GM18858 (cell line): ENCODE results near the gene DOCK3.

Experiments used
- ATAC-seq: cut with Tn5 transposase; IDR thresholded peaks from one replicate; pipeline ENCODE4 v1.9.1; 2021; ENCODE audit not compliant: unreplicated experiment

Gene DOCK3, protein sequence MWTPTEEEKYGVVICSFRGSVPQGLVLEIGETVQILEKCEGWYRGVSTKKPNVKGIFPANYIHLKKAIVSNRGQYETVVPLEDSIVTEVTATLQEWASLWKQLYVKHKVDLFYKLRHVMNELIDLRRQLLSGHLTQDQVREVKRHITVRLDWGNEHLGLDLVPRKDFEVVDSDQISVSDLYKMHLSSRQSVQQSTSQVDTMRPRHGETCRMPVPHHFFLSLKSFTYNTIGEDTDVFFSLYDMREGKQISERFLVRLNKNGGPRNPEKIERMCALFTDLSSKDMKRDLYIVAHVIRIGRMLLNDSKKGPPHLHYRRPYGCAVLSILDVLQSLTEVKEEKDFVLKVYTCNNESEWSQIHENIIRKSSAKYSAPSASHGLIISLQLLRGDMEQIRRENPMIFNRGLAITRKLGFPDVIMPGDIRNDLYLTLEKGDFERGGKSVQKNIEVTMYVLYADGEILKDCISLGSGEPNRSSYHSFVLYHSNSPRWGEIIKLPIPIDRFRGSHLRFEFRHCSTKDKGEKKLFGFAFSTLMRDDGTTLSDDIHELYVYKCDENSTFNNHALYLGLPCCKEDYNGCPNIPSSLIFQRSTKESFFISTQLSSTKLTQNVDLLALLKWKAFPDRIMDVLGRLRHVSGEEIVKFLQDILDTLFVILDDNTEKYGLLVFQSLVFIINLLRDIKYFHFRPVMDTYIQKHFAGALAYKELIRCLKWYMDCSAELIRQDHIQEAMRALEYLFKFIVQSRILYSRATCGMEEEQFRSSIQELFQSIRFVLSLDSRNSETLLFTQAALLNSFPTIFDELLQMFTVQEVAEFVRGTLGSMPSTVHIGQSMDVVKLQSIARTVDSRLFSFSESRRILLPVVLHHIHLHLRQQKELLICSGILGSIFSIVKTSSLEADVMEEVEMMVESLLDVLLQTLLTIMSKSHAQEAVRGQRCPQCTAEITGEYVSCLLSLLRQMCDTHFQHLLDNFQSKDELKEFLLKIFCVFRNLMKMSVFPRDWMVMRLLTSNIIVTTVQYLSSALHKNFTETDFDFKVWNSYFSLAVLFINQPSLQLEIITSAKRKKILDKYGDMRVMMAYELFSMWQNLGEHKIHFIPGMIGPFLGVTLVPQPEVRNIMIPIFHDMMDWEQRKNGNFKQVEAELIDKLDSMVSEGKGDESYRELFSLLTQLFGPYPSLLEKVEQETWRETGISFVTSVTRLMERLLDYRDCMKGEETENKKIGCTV (N-terminal part only)

DNA sequence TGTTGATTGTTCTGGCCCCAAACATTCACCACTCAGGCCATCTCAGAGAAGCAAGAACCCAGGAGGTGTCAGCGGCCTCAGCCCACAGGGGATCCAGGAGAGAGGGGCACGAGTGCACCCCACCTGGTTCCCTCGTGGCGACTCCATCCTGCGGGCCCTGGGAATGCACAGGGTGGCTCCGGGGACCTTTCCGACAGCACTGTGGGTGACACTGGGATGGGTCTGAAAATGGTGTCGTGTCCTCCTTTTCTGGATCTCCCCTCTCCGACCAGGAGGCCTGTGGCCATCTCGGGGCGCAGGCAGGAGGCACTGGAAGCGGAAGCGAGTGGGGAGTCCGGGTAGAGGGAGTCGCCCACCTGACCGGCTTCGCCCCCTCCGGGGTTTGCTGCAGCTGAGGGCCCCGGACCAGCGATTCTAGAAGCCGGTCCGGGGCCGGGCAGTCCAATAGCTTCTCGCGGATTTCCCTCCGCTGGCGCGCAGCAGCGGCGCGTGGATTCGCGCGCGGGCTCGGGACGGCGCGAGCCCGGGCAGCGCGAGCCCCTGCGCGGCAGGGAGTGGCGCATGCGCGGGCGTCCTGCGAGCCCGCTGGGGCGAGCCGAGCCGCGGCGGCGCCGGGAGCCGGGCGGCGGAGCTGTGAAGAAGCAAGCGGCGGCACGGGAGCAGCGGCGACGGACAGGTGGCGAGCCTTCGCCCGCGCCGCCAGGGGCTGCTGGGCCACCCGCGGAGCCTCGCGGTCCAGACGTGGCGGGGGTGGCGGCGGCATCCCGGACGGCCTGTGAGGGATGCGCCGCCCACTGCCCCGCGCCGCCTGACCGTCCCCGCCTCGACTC, at the start of gene DOCK3:
TSS of gene DOCK3 (plus strand) at position 579 of the 830 bp plus-strand sequence. CDS start 337 bp downstream, outside the sequence.
- ATAC-seq, result no peak

DNA sequence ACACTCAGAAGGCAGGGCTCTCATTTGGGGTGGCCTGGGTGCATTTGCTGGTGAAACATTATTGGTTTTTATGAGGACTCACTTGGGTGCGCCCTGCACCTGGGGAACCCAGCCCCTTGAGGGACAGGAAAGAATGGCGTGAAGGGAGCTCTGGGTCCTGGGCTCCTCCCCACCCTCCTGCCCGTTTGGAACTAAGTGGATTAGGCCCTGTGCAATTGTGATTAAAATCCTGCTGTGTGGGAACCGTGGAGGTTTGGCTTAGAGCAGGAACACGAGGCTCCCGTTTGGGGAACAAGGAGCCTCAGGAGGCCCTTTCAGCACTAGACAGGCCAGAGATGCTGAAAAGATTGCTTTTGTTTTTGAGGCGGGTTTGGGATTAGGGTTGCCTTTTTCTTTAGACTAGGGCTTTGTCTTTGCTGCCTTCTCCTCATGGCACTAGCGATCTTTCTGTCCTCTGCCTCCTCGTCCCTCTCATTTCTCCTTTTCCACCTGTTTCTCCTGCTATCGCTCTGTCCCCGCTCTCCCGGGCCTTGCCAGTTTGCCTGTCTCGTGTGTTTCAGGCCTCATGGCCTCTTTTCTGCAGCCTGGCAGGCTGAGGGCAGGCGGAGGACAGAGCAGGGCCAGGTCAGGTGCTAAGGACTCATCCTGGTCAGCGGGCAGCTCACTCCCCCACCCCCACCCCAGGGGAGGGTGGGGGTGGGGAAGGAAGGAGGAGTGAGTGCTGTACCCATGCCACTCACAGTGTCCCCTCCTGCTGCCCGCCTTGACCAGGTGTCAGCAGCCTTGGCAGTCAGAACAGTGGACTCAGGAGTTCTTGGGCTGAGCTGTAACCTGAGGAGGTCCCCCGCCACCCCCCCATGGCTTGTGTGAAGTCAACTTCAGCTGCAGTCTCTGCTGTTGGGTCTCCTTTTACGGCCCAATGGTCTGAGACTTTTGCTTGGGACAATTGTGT, 49.2 kb upstream of the DOCK3 start:
- ATAC-seq, result no peak

DNA sequence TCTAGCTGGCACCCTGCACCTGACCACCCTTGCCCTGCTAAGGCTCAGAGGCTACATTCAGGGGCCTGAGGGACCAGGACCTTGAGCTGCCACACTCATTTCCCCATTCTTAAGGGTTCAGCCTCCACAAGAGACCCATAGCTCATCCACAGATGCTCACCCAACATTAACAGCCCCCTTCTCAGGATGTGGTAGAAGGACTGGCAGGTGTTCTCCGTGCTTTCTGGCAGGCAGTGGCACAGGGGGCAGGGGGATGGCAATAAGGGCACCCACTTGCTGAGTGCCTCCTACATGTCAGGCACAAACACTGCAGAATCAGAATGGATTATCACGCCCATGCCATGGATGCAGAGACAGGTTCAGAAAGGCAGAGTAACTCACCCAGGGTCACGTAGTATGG, 48.3 kb upstream of the DOCK3 start:
- ATAC-seq, result no peak

DNA sequence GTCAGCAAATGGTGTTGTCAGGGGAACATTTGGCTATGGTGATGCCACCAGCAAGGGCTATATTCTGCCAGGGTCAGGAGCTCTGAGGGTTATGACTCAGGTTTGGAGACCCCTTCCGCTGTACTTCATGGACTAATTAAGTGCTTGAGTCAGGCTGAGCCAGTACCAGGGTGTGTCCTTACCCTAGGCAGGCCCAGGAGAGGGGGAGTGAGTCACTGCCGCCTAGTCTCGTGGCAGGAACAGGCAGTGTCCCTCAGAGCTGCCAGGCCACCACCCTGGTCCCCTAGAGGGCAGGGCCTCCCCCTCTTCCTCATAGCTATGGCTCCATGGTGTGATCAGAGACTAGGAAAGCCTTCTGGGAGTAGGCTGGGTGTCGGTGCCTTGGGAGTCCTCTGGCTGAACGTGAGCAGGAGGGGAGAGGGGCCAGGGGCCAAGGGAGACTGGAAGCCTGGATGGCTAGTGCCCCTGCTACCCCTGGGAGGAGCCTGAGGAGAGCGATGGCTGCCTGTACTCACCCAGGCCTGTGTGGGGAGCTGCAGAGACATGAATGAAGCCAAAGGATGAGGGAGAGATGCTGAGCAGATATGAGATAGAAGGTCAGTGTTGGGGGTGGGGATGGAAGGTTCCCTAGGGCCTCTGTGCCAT, 47.2 kb upstream of the DOCK3 start:
- no peak for ATAC-seq

DNA sequence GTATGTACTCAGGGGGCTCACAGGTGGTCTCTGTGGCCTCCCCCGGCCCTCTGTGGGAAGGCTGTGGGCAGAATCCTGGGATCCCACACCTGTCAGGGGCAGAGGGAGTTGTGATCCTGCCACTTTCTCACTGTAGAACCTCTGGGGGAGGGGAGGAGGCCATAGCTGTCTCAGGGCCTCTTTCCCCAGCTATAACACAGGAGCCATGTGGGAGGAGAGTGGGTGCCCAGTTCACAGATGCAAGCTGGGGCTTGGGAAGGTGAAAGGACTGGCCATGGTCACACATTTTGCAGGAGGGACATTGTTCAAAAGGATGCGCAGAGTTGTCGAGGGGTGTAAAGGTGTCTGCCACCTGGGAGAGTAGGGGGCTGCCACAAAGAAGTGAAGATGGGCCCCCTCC, 46.1 kb upstream of the DOCK3 start:
- ATAC-seq, result no peak

DNA sequence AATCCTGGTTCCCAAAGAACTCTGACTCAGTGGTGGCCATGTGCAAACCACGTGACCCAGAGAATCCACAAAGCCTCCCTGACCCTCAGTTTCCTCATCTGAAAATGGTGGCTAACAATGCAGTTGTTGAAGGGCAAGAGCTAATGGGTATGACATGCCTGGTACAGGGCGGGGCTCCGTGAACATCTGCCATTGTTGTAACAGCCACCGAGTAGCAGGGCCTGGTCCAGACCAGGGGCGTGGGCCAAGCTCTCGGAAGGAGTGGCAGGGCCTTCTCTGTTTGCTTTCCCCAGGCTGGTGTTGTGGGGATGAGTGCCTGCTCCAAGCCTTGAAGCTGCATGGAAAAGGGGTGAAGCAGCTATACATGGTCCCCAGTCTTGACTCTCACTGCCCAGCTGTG, 44.3 kb upstream of the DOCK3 start:
- no peak for ATAC-seq

DNA sequence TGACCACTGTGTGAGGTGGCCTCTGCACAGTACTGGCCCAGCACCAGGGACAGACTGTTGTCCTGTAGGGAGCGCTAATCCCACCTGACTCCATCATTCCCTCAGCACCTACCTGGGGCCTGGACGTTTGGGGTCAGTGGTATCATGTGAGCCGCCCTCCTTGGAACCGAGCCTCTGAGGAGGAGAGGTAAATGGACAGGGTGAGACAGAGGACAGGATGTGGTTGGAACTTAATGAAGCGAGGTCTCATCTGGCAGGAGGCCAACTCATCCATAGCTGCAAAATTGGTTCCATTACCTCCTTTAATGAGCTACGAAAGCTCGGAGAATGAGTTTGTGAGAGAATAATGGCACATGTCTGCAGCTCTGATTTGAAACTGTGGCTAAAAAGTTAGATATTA, 43.9 kb upstream of the DOCK3 start:
- ATAC-seq, result no peak

DNA sequence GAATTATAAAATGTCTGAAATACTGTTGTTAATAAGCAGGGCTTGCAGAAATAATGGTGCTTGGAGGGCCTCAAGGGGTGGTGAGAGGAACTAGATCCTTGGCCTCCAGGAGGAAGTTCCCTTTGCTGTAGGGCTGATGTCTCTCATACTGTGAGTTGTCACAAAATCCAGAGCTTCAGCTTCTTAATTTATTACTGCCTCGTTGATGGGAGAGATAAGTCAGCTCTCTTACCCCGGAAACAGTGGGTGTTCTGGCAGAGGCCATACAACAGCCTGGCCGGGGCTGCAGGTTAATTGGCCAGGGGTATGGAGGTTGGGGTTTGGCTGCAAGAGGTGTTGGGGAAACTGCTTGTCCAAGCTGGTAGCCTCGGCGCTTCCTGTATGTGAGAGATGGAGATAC, 42.3 kb upstream of the DOCK3 start:
- ATAC-seq, result no peak

DNA sequence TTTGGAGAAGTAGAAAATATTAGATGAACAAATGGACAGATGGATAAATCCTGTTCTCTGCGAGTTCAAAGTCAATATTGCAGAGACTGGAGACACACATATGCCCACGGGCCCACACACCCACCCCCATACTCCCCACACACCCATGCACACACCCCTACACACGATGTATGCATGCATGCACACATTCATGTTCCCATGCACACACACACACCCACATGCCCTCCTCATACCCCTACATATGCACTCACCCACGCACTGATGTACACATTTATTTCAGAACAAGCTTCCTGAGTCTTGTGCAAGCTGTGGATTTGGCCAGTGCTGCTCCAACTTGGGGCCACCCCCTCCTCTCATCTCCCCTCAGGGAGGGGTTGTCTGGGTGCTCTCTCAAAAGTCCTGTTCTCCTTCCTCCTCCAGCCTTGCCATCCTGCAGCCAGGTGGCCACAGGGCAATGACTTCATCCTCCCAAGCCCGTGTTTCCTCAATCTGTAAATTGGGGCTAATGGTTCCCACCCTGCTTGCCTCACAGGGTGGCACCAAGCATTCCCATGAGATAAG, 41.4 kb upstream of the DOCK3 start:
- ATAC-seq, result no peak

DNA sequence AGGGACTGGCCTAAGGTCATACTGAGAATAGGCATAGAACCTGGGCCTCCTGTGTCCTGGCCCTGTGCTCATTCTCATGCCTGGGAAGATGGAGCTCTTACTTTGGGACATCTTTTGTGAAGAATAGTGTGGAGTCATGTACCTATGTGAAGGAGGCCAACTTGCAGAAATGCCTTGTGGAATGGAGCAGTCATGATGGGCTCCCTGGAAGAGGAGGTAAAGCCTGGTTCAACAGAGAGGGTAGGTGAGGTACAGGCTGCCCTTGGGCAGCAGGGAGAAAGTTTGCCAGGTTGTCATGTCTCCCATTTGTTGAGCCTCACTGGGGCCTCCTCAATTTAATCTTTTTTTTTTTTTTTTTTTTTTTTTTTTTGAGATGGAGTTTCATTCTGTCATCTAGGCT, 39.7 kb upstream of the DOCK3 start:
- no peak for ATAC-seq

DNA sequence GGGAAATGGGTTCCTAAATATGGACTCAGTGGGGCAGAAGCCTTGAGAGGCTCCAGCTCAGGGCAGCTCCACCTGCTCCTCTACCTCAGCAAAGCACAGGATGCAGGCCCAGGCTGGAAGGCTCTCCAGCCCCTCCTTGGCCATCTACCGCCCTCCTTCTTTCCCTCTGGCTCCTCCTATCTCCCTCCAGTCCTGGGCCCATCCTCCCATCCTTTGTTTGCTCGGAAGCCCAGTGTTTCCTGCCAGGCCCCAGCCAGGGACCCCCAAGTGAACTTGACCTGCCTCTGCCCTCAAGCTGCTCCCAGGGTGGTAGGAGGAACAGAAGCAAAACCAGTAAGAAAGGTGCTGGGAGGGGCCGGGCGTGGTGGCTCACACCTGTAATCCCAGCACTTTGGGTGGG, 37.7 kb upstream of the DOCK3 start:
- no peak for ATAC-seq

DNA sequence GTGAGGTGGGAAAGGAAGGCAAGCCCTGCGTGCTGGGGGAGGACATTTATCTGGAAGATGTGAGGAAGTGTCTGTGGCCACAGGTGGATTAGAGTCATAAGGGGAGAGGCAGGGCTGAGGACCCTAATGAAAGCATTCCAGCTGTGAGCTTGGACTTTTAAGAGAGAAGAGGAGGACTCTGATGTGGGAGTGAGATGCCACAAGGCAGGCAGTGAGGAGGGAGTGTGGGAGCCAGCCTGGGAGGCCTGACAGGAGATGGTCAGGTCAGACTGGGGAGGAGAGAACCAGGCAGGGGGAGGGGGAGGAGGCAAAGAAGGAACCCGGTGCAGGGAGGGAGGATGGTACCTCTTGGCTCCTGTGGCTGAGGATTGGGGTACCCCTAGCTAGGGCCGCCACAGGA, 36.8 kb upstream of the DOCK3 start:
- ATAC-seq, result no peak

DNA sequence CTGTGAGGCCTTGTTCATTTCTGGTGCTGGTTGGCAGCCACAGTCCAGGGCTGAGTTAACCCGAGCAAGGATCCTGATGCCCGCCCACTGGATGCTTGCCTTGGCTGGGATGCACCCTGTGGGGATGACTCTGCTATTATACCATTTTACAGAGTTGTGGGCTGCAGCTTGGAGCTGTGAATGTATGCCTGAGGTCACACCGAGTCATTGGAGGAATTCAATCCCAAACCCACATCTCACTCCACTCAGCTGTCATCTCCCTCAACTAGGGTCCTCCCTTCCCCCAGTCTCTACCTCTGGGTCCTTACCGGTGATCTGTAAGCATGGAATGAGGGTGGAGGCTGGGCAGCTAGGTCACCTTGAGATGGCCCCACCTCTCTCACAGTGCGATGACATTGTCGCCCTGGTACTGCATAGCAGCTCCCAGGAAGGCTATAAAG, 35.7 kb upstream of the DOCK3 start:
- no peak for ATAC-seq

DNA sequence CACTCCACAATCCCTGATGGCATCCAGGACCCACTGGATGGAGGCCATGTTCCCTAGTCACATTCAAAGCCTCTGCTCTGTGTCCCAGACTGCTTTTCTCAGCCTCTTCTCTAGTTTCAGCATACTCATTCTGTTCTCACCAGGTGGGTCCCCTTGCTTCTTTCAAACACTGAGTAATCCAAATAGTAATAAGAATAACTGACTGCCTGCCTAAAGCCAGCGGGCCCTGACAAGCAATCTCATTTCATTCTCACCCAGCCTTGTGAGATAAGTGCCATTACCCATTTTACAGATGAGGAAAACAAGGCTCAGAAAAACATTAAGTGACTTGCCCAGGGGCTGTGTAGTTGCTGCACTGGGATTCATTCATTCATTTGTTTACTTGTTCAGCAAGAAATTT, 32.3 kb upstream of the DOCK3 start:
- ATAC-seq, result no peak

DNA sequence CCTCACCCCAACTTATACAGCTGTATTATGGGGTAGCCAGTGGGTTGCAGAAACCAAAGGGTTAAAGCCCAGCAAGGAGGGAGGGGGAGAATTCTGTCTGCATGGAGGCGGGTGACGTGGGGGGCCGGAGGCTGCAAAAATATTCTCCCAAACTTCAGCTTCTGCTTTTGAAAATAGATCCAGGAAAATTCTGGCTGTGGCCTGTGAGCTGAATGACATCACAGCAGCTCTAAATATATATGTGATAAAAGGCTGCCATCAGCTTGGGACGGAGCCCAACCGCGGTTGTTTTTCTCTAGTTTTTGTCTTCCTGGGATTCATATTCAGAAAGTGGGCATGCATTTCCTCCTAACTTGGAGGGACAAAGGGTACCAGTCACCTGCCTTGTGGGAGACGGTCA, 30.2 kb upstream of the DOCK3 start:
- ATAC-seq, result no peak

DNA sequence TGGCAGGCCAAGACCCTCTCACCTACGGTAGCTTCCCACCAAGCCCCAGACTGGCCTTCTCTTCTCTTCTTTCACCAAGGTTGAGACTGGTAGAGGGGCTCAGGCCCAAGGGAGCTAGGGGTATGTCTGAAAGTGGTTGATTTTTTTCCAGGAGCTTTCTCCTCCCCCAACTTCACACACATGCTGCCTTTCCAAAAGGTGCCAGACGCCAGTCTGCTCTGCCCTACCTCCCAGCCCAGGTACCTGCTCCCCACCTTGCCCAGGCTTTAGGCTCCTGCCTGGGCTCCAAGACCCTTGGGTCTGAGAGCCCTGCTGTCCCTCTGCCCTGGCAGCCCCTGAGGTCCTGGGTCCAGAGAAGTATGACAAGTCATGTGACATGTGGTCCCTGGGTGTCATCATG, 29.3 kb upstream of the DOCK3 start:
- no peak for ATAC-seq

DNA sequence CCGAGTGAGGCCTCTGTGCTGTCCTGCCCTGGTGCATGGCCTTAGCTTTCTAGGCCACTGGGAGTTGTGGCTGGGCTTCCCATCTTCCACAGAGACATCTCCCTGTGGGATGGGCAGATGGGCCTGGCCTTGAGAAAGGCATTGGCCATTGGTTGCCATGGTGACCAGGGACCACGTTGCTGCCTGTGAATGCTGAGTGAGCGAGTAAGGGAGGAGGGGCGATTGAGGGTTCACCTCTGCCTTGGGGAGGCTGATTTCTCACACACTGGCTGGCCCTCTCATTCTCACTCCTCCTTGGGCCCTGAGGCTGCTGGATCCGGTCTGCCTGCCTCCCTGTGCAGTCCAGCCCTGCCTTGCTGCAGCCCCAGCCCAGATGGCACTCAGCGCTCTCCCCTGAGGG, 26.4 kb upstream of the DOCK3 start:
- ATAC-seq, result no peak

DNA sequence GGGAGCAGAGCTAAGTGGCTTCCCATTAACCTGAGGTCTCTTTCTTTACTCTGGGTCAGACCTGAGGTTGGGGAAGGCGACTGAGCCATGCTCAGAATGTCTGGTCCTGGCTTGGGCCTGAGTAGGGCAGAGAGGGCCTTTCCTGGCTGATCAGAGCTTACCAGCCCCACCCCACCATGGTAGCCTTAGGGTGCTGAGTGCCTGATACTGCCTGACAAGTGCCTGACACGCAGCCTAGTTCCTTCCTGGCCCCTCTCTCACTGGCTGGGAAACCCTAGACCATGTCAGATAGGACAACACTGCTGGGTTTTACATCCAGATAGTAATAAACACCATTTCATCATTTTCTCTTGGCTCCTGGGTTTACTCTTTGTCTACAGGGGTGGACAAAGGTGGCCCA, 25.8 kb upstream of the DOCK3 start:
- ATAC-seq, result no peak
